ENCODE data around the gene CYB5R3. TPM values are rescaled to one million over a fixed set of nuclear protein-coding genes. Genes with fewer than 3 reads are reported as not detected.

Gene CYB5R3
- total and polyA plus RNA-seq, 4 donors, result 49.4 to 210 (median 134) TPM

DNA sequence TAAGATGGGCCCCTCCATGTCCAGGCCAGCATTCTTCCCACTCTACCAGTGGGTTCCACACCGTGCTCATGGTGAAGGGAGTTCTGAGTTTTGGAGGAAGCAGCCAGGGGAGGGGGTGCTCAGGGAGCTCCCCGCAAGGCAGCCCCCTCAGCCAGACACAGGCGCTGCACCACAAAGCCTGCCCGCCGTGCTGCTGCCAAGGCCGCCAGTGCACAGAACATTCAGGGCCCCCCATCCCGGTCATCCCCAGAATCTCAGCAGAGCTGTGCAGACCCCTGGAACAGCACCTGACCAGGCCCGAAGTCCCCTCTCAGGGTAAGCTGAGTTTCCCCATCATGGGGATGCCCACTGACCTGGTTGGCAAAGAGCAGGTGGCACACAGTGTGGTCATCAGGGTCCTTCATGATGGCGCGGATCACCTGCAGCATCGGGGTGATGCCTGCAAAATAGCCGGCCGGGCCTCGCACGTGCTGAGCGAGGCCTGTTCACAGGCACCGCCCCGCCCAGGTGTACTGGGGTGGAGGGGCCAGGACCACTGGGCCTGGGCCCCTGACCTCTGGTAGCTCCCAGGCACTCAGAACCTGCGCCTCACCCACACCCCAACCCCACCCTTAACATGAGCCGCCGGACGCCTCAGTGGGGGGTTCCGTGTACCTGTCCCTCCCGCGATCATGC is 22.1 kb downstream of the CYB5R3 start:
- Histone ChIP-seq H3K4me1 (ENCODE audit: control insufficient read depth in 4 of 4, insufficient read depth in 4 of 4, low read length in 3 of 4) (peaks cover 2 to 24% (median 15%) of the 10 kb centered on the region in 4 donors), H3K4me3 (ENCODE audit: low read depth in 1 of 3, low read length in 3 of 3) (no peak overlapping the region), H3K9me3 (ENCODE audit: control insufficient read depth in 4 of 4, low read length in 3 of 4) (no peaks in the 10 kb centered on the region), H3K36me3 (ENCODE audit: control insufficient read depth in 4 of 4, insufficient read depth in 3 of 4, low read depth in 1 of 4, low read length in 3 of 4) (peaks cover 27 to 72% (median 32%) of the 10 kb centered on the region in 4 donors), H3K27me3 (ENCODE audit: control insufficient read depth in 4 of 4, insufficient read depth in 4 of 4, low read length in 3 of 4) (no peaks in the 10 kb centered on the region), H3K9ac (ENCODE audit: low read depth in 1 of 2, low read length in 2 of 2) (no peak overlapping the region), H3K27ac (ENCODE audit: low read depth in 1 of 2, low read length in 2 of 2) (no peak overlapping the region)
- TF ChIP-seq HNF4G (IDR thresholded peaks at IDR 0.05) (no peak), RAD21 (IDR thresholded peaks at IDR 0.05) (no peak), JUND (IDR thresholded peaks at IDR 0.05) (no peak), TAF1 (conservative IDR thresholded peaks at IDR 0.05) (no peak), RXRA (IDR thresholded peaks at IDR 0.05) (no peak), NR2F2 (IDR thresholded peaks at IDR 0.05) (no peak), EGR1 (IDR thresholded peaks at IDR 0.05; ENCODE audit: low read depth in 2 of 2) (no peak), FOXA2 (IDR thresholded peaks at IDR 0.05) (no peak), GABPA (IDR thresholded peaks at IDR 0.05 in 1 of 2, conservative IDR thresholded peaks at IDR 0.05 in 1 of 2) (no peak), HNF4A (conservative IDR thresholded peaks at IDR 0.05) (no peak), SP1 (IDR thresholded peaks at IDR 0.05) (no peak), YY1 (IDR thresholded peaks at IDR 0.05) (no peak), FOXA1 (IDR thresholded peaks at IDR 0.05) (no peak)
- TF ChIP-seq, protein P1, sequence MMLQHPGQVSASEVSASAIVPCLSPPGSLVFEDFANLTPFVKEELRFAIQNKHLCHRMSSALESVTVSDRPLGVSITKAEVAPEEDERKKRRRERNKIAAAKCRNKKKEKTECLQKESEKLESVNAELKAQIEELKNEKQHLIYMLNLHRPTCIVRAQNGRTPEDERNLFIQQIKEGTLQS (IDR thresholded peaks at IDR 0.05), result no peak
- TF ChIP-seq, protein P2, sequence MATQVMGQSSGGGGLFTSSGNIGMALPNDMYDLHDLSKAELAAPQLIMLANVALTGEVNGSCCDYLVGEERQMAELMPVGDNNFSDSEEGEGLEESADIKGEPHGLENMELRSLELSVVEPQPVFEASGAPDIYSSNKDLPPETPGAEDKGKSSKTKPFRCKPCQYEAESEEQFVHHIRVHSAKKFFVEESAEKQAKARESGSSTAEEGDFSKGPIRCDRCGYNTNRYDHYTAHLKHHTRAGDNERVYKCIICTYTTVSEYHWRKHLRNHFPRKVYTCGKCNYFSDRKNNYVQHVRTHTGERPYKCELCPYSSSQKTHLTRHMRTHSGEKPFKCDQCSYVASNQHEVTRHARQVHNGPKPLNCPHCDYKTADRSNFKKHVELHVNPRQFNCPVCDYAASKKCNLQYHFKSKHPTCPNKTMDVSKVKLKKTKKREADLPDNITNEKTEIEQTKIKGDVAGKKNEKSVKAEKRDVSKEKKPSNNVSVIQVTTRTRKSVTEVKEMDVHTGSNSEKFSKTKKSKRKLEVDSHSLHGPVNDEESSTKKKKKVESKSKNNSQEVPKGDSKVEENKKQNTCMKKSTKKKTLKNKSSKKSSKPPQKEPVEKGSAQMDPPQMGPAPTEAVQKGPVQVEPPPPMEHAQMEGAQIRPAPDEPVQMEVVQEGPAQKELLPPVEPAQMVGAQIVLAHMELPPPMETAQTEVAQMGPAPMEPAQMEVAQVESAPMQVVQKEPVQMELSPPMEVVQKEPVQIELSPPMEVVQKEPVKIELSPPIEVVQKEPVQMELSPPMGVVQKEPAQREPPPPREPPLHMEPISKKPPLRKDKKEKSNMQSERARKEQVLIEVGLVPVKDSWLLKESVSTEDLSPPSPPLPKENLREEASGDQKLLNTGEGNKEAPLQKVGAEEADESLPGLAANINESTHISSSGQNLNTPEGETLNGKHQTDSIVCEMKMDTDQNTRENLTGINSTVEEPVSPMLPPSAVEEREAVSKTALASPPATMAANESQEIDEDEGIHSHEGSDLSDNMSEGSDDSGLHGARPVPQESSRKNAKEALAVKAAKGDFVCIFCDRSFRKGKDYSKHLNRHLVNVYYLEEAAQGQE (IDR thresholded peaks at IDR 0.05), result no peak
- TF ChIP-seq, protein P3, sequence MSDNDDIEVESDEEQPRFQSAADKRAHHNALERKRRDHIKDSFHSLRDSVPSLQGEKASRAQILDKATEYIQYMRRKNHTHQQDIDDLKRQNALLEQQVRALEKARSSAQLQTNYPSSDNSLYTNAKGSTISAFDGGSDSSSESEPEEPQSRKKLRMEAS (IDR thresholded peaks at IDR 0.05), result no peak
- 96% methylated on average over 25 of the region's 25 CpGs for WGBS
- DNase-seq (ENCODE audit: low spot score), result no peak

DNA sequence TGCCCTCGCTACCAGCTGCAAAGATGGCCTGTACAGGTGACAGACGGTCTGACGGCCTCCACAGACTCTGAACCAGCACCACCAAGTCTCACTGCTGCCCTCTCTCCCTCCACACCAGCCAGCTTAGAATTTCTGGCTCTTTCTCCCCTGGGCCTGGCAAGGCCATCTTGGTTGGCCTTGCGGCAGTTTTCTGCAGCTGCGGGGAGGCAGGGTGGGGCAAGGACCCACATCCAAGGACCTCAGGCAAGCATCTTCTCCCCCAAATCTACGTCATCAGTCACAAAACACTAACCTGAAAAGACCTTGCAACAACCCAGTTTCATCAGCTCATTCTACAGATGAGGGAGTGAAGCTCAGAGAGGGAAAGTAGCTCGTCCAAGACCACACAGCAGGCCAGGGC is 22.8 kb downstream of the CYB5R3 start:
- TF ChIP-seq JUND (IDR thresholded peaks at IDR 0.05) (no peak), HNF4A (conservative IDR thresholded peaks at IDR 0.05) (no peak)
- no peak overlapping the region for H3K9ac ChIP-seq (ENCODE audit: low read depth in 1 of 2, low read length in 2 of 2)
- H3K9me3 ChIP-seq (ENCODE audit: control insufficient read depth in 4 of 4, low read length in 3 of 4), result no peaks in the 10 kb centered on the region
- WGBS, result 95% methylated on average over 7 of the region's 7 CpGs
- no peak overlapping the region for H3K27ac ChIP-seq (ENCODE audit: low read depth in 1 of 2, low read length in 2 of 2)
- no peak for DNase-seq (ENCODE audit: low spot score)
- H3K4me1 ChIP-seq (ENCODE audit: control insufficient read depth in 4 of 4, insufficient read depth in 4 of 4, low read length in 3 of 4), result peaks cover 2 to 27% (median 15%) of the 10 kb centered on the region in 4 donors
- H3K27me3 ChIP-seq (ENCODE audit: control insufficient read depth in 4 of 4, insufficient read depth in 4 of 4, low read length in 3 of 4), result no peaks in the 10 kb centered on the region
- H3K36me3 ChIP-seq (ENCODE audit: control insufficient read depth in 4 of 4, insufficient read depth in 3 of 4, low read depth in 1 of 4, low read length in 3 of 4), result peaks cover 27 to 67% (median 31%) of the 10 kb centered on the region in 4 donors
- no peak overlapping the region for H3K4me3 ChIP-seq (ENCODE audit: low read depth in 1 of 3, low read length in 3 of 3)

Measured in liver (tissue), 9 donors.